Measurements from ENCODE around the gene MMP13.

MMP13 gene

GRCh38 chr11:102933627-102934026 lies 21.9 kb downstream of the MMP13 start:
- no peak overlapping the region for H3K9ac ChIP-seq (ENCODE audit: low read depth, low read length)
- no peak overlapping the region for H3K27ac ChIP-seq (ENCODE audit: low read length)
- H3K36me3 ChIP-seq (ENCODE audit: insufficient read depth, low read depth, low read length): no peaks in the 10 kb centered on the region
- H3K27me3 ChIP-seq (ENCODE audit: insufficient read depth, low read length): no peaks in the 10 kb centered on the region
- H3K4me1 ChIP-seq (ENCODE audit: insufficient read depth, low read length): no peaks in the 10 kb centered on the region
- no peak overlapping the region for H3K4me3 ChIP-seq (ENCODE audit: low read length)
- H3K9me3 ChIP-seq (ENCODE audit: insufficient read depth, low read depth, low read length): no peaks in the 10 kb centered on the region

- Histone ChIP-seq H3K27me3 (ENCODE audit: insufficient read depth, low read length) (no peaks in the 10 kb centered on the region), H3K36me3 (ENCODE audit: insufficient read depth, low read depth, low read length) (no peaks in the 10 kb centered on the region), H3K4me3 (ENCODE audit: low read length) (no peak overlapping the region), H3K9ac (ENCODE audit: low read depth, low read length) (no peak overlapping the region), H3K27ac (ENCODE audit: low read length) (no peak overlapping the region), H3K4me1 (ENCODE audit: insufficient read depth, low read length) (no peaks in the 10 kb centered on the region), H3K9me3 (ENCODE audit: insufficient read depth, low read depth, low read length) (no peaks in the 10 kb centered on the region)
These were observed 22.9 kb downstream of the MMP13 start for GRCh38 chr11:102932678-102933077.

GRCh38 chr11:102930451-102930850 lies 25.1 kb downstream of the MMP13 start:
- Histone ChIP-seq H3K4me1 (ENCODE audit: insufficient read depth, low read length) (no peaks in the 10 kb centered on the region), H3K4me3 (ENCODE audit: low read length) (no peak overlapping the region), H3K9me3 (ENCODE audit: insufficient read depth, low read depth, low read length) (no peaks in the 10 kb centered on the region), H3K36me3 (ENCODE audit: insufficient read depth, low read depth, low read length) (no peaks in the 10 kb centered on the region), H3K27ac (ENCODE audit: low read length) (no peak overlapping the region), H3K27me3 (ENCODE audit: insufficient read depth, low read length) (no peaks in the 10 kb centered on the region), H3K9ac (ENCODE audit: low read depth, low read length) (no peak overlapping the region)

- Histone ChIP-seq H3K9ac (ENCODE audit: low read depth, low read length) (no peak overlapping the region), H3K27me3 (ENCODE audit: insufficient read depth, low read length) (no peaks in the 10 kb centered on the region), H3K4me3 (ENCODE audit: low read length) (no peak overlapping the region), H3K9me3 (ENCODE audit: insufficient read depth, low read depth, low read length) (no peaks in the 10 kb centered on the region), H3K27ac (ENCODE audit: low read length) (no peak overlapping the region), H3K36me3 (ENCODE audit: insufficient read depth, low read depth, low read length) (no peaks in the 10 kb centered on the region), H3K4me1 (ENCODE audit: insufficient read depth, low read length) (no peaks in the 10 kb centered on the region)
These were observed 25.6 kb downstream of the MMP13 start for GRCh38 chr11:102929972-102930371.

GRCh38 chr11:102929166-102929565 lies 26.4 kb downstream of the MMP13 start:
- Histone ChIP-seq H3K27ac (ENCODE audit: low read length) (no peak overlapping the region), H3K4me1 (ENCODE audit: insufficient read depth, low read length) (no peaks in the 10 kb centered on the region), H3K36me3 (ENCODE audit: insufficient read depth, low read depth, low read length) (no peaks in the 10 kb centered on the region), H3K4me3 (ENCODE audit: low read length) (no peak overlapping the region), H3K27me3 (ENCODE audit: insufficient read depth, low read length) (no peaks in the 10 kb centered on the region), H3K9me3 (ENCODE audit: insufficient read depth, low read depth, low read length) (no peaks in the 10 kb centered on the region), H3K9ac (ENCODE audit: low read depth, low read length) (no peak overlapping the region)

- H3K4me3 ChIP-seq (ENCODE audit: low read length): no peak overlapping the region
- no peaks in the 10 kb centered on the region for H3K9me3 ChIP-seq (ENCODE audit: insufficient read depth, low read depth, low read length)
- no peak overlapping the region for H3K9ac ChIP-seq (ENCODE audit: low read depth, low read length)
- H3K36me3 ChIP-seq (ENCODE audit: insufficient read depth, low read depth, low read length): no peaks in the 10 kb centered on the region
- H3K4me1 ChIP-seq (ENCODE audit: insufficient read depth, low read length): no peaks in the 10 kb centered on the region
- no peaks in the 10 kb centered on the region for H3K27me3 ChIP-seq (ENCODE audit: insufficient read depth, low read length)
- H3K27ac ChIP-seq (ENCODE audit: low read length): no peak overlapping the region
These were observed 27.3 kb downstream of the MMP13 start for GRCh38 chr11:102928247-102928646.

- H3K27ac ChIP-seq (ENCODE audit: low read length): no peak overlapping the region
- H3K36me3 ChIP-seq (ENCODE audit: insufficient read depth, low read depth, low read length): no peaks in the 10 kb centered on the region
- no peaks in the 10 kb centered on the region for H3K9me3 ChIP-seq (ENCODE audit: insufficient read depth, low read depth, low read length)
- H3K4me1 ChIP-seq (ENCODE audit: insufficient read depth, low read length): no peaks in the 10 kb centered on the region
- H3K9ac ChIP-seq (ENCODE audit: low read depth, low read length): no peak overlapping the region
- H3K27me3 ChIP-seq (ENCODE audit: insufficient read depth, low read length): no peaks in the 10 kb centered on the region
- H3K4me3 ChIP-seq (ENCODE audit: low read length): no peak overlapping the region
These were observed 27.9 kb downstream of the MMP13 start for GRCh38 chr11:102927624-102927990.

GRCh38 chr11:102926961-102927623 lies 28.4 kb downstream of the MMP13 start:
- Histone ChIP-seq H3K9ac (ENCODE audit: low read depth, low read length) (no peak overlapping the region), H3K27ac (ENCODE audit: low read length) (no peak overlapping the region), H3K9me3 (ENCODE audit: insufficient read depth, low read depth, low read length) (no peaks in the 10 kb centered on the region), H3K36me3 (ENCODE audit: insufficient read depth, low read depth, low read length) (no peaks in the 10 kb centered on the region), H3K27me3 (ENCODE audit: insufficient read depth, low read length) (no peaks in the 10 kb centered on the region), H3K4me1 (ENCODE audit: insufficient read depth, low read length) (no peaks in the 10 kb centered on the region), H3K4me3 (ENCODE audit: low read length) (no peak overlapping the region)

- Histone ChIP-seq H3K36me3 (ENCODE audit: insufficient read depth, low read depth, low read length) (no peaks in the 10 kb centered on the region), H3K9ac (ENCODE audit: low read depth, low read length) (no peak overlapping the region), H3K4me3 (ENCODE audit: low read length) (no peak overlapping the region), H3K27ac (ENCODE audit: low read length) (no peak overlapping the region), H3K9me3 (ENCODE audit: insufficient read depth, low read depth, low read length) (no peaks in the 10 kb centered on the region), H3K27me3 (ENCODE audit: insufficient read depth, low read length) (no peaks in the 10 kb centered on the region), H3K4me1 (ENCODE audit: insufficient read depth, low read length) (no peaks in the 10 kb centered on the region)
These were observed 29.0 kb downstream of the MMP13 start for GRCh38 chr11:102926517-102926916.

GRCh38 chr11:102925988-102926387 lies 29.5 kb downstream of the MMP13 start:
- Histone ChIP-seq H3K9me3 (ENCODE audit: insufficient read depth, low read depth, low read length) (no peaks in the 10 kb centered on the region), H3K4me1 (ENCODE audit: insufficient read depth, low read length) (no peaks in the 10 kb centered on the region), H3K27me3 (ENCODE audit: insufficient read depth, low read length) (no peaks in the 10 kb centered on the region), H3K9ac (ENCODE audit: low read depth, low read length) (no peak overlapping the region), H3K4me3 (ENCODE audit: low read length) (no peak overlapping the region), H3K36me3 (ENCODE audit: insufficient read depth, low read depth, low read length) (no peaks in the 10 kb centered on the region), H3K27ac (ENCODE audit: low read length) (no peak overlapping the region)

- Histone ChIP-seq H3K36me3 (ENCODE audit: insufficient read depth, low read depth, low read length) (no peaks in the 10 kb centered on the region), H3K4me1 (ENCODE audit: insufficient read depth, low read length) (no peaks in the 10 kb centered on the region), H3K27ac (ENCODE audit: low read length) (no peak overlapping the region), H3K27me3 (ENCODE audit: insufficient read depth, low read length) (no peaks in the 10 kb centered on the region), H3K4me3 (ENCODE audit: low read length) (no peak overlapping the region), H3K9ac (ENCODE audit: low read depth, low read length) (no peak overlapping the region), H3K9me3 (ENCODE audit: insufficient read depth, low read depth, low read length) (no peaks in the 10 kb centered on the region)
These were observed 30.6 kb downstream of the MMP13 start for GRCh38 chr11:102924851-102925380.

- Histone ChIP-seq H3K9ac (ENCODE audit: low read depth, low read length) (no peak overlapping the region), H3K27ac (ENCODE audit: low read length) (no peak overlapping the region), H3K9me3 (ENCODE audit: insufficient read depth, low read depth, low read length) (no peaks in the 10 kb centered on the region)
These were observed 33.8 kb downstream of the MMP13 start for GRCh38 chr11:102921587-102922220.

More at GRCh38 chr11:102921587-102922220, 33.8 kb downstream of the MMP13 start:
- no peaks in the 10 kb centered on the region for H3K36me3 ChIP-seq (ENCODE audit: insufficient read depth, low read depth, low read length)
- no peak overlapping the region for H3K4me3 ChIP-seq (ENCODE audit: low read length)
- no peaks in the 10 kb centered on the region for H3K4me1 ChIP-seq (ENCODE audit: insufficient read depth, low read length)
- no peaks in the 10 kb centered on the region for H3K27me3 ChIP-seq (ENCODE audit: insufficient read depth, low read length)

All from iPS-20b (cell line).